T-cell (primary cell): ENCODE data around the gene IL12A. TPM values are rescaled to one million over a fixed set of nuclear protein-coding genes. Genes with fewer than 3 reads are reported as not detected.

Source experiments
- ATAC-seq, 4 experiments: fragments of 200-7000 bp in 3 of 4; fragments of 150-1000 bp in 1 of 4; cut with Tn5 transposase; replicated peaks in 1 of 4; 1 replicate in 3 of 4; 2 replicates in 1 of 4; pipeline ENCODE4 v1.10.0; 2021; ENCODE audit warnings: moderate library complexity in 3 of 4, mild to moderate bottlenecking in 2 of 4, moderate number of reproducible peaks in 1 of 4
- CTCF ChIA-PET, 2 donors: fragments of 300-600 bp; sonication (Branson Sonifier 250); formaldehyde crosslinking; loops; one replicate each; lab custom pipeline; 2022; ENCODE audit warnings: antibody characterized with exemption in 2 of 2; lab: Charles Lee
- POLR2A ChIA-PET, 2 donors: fragments of 300-600 bp; sonication (Branson Sonifier 250); formaldehyde crosslinking; loops; one replicate each; lab custom pipeline; 2022; ENCODE audit warnings: antibody characterized with exemption in 2 of 2; lab: Charles Lee
- DNase-seq, 35 experiments: peaks; one replicate each; pipeline versions ENCODE4 v3.0.0 to v3.0.0-alpha.2; 2013 to 2023
- H3K27ac ChIP-seq: one replicate; pipeline ENCODE4 v1.5.1; 2013; ENCODE audit warnings: low read length
- H3K27me3 ChIP-seq, 2 experiments: replicated peaks in 1 of 2; 1 replicate in 1 of 2; 2 replicates in 1 of 2; pipeline versions ENCODE4 v1.6.1 to v1.7.0; 2013; ENCODE audit warnings: low read length in 1 of 2, mixed read lengths in 1 of 2; ENCODE audit not compliant: control insufficient read depth in 2 of 2, insufficient read depth in 2 of 2; ENCODE audit errors: extremely low read depth in 1 of 2
- H3K36me3 ChIP-seq, 2 donors: 1 replicate in 1 of 2; 2 replicates in 1 of 2; pipeline versions ENCODE4 v1.6.1 to v1.7.0; 2013; ENCODE audit warnings: low read length in 1 of 2; ENCODE audit not compliant: control insufficient read depth in 2 of 2, insufficient read depth in 1 of 2; ENCODE audit errors: extremely low read depth in 1 of 2
- H3K4me1 ChIP-seq, 2 experiments: 1 replicate in 1 of 2; 2 replicates in 1 of 2; pipeline versions ENCODE4 v1.6.1 to v1.7.0; 2013; ENCODE audit warnings: low read length in 2 of 2, mixed read lengths in 1 of 2; ENCODE audit not compliant: insufficient read depth in 2 of 2, control insufficient read depth in 1 of 2; ENCODE audit errors: extremely low read depth in 1 of 2
- H3K4me3 ChIP-seq, 2 donors: 1 replicate in 1 of 2; 2 replicates in 1 of 2; pipeline versions ENCODE4 v1.5.1 to v1.7.0; 2013; ENCODE audit warnings: mild to moderate bottlenecking in 2 of 2, low read length in 1 of 2, moderate library complexity in 1 of 2; ENCODE audit not compliant: control insufficient read depth in 1 of 2; ENCODE audit errors: extremely low read depth in 1 of 2
- H3K9me3 ChIP-seq: 2 replicates; pipeline ENCODE4 v1.7.0; 2013
- H3K27ac Mint-ChIP-seq, 2 donors: one replicate each; pipeline ENCODE4 v1.8.0; 2020 to 2021; ENCODE audit warnings: mild to moderate bottlenecking in 2 of 2, mixed read lengths in 2 of 2
- H3K27me3 Mint-ChIP-seq, 2 donors: one replicate each; pipeline ENCODE4 v1.8.0; 2021 to 2022; ENCODE audit warnings: mixed read lengths in 2 of 2
- H3K36me3 Mint-ChIP-seq: one replicate; pipeline ENCODE4 v1.8.0; 2021; ENCODE audit warnings: mixed read lengths
- H3K4me1 Mint-ChIP-seq, 3 donors: one replicate each; pipeline ENCODE4 v1.8.0; 2020 to 2022; ENCODE audit warnings: mixed read lengths in 3 of 3, mild to moderate bottlenecking in 1 of 3
- H3K4me3 Mint-ChIP-seq, 3 donors: one replicate each; pipeline ENCODE4 v1.8.0; 2020 to 2022; ENCODE audit warnings: mild to moderate bottlenecking in 3 of 3, mixed read lengths in 3 of 3, moderate library complexity in 3 of 3
- H3K9me3 Mint-ChIP-seq, 3 donors: one replicate each; pipeline ENCODE4 v1.8.0; 2020 to 2022; ENCODE audit warnings: mixed read lengths in 3 of 3
- WGBS: methylation state at CpG from one replicate; pipeline ENCODE4 v1.1.5; 2013; ENCODE audit warnings: missing lambda C conversion rate; ENCODE audit not compliant: insufficient coverage; 5-methylcytosine and 5-hydroxymethylcytosine counted together
- total RNA-seq, 35 experiments: library from RNA in 6 of 35; stranded (reverse) in 6 of 35; fragments of 120-200 nt in 1 of 35; gene quantifications; one replicate each; pipeline versions ENCODE4 v1.2.1 to v1.2.4 and lab custom pipeline; 2013 to 2026

IL12A gene
- total RNA-seq, 5 donors from 2014 or later (not counting 1 experiment from before 2014, with no cell fraction given): 0.57 to 3.1 (median 0.69) TPM

DNA sequence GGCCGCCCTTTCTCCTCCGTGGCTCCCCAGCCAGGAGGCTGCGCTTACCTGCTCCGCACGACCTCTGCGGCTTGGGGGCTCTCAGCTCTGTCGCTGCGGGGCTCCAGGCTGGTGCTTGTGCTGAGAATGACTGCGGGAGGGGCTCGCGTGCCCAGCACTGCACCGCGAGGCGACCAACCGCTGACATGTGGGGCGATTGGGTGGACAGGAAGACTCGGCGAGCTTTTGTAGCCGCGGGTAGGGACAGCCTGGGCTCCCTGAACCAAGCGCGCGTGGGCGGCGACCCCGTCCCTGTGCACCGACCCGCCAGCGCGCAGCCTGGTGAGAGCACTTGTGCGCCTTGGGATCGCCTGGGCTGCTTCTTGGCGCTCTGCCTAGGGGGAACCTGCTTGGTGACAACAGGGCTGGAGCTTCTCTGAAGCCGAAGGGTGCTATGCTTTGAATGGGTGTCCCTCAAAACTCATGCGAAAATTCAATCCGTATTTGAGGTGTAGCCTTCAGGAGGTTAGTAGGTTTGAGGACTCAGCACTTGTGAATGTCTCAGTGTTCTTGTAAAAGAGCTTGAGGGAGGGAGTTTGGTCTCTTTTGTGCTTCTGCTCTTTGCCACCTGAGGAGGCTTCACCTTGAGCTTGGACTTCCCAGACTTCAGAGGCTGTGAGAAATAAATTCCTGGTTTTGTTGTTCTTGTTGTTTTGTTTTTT is 50.4 kb downstream of the IL12A start:
- DNase-seq (no peak), ATAC-seq (no peak)
- Histone ChIP-seq H3K4me3 (peak overlapping the region in 1 of 2 donors; percentile 39), H3K27ac (no peak overlapping the region), H3K9me3 (no peaks in the 10 kb centered on the region), H3K4me1 (peaks cover 0 to 6% of the 10 kb centered on the region in 2 experiments), H3K27me3 (peaks cover 4 to 18% of the 10 kb centered on the region in 2 experiments), H3K36me3 (no peaks in the 10 kb centered on the region)
- H3K4me1 Mint-ChIP-seq: peaks cover 0 to 4% (median 0%) of the 10 kb centered on the region in 3 donors
- peaks cover 29 to 36% of the 10 kb centered on the region in 2 donors for H3K27me3 Mint-ChIP-seq
- peak overlapping the region in 1 of 3 donors; percentile 13 for H3K4me3 Mint-ChIP-seq
- ChIA-PET POLR2A (interaction anchor here in 1 of 2 donors (0.6 kb wide), 1 partner anchor 8 kb away, joined by 8 read pairs; no protein-coding TSS in a partner anchor), CTCF (interaction anchor here in 1 of 2 donors (0.6 kb wide), 2 partner anchors 73 to 374 kb away, joined by 3 to 6 read pairs; no protein-coding TSS in a partner anchor)
- H3K36me3 Mint-ChIP-seq: no peaks in the 10 kb centered on the region
- H3K27ac Mint-ChIP-seq: no peak overlapping the region
- WGBS: 3% methylated on average over 33 of the region's 36 CpGs
- peaks cover 6 to 20% (median 15%) of the 10 kb centered on the region in 3 donors for H3K9me3 Mint-ChIP-seq

DNA sequence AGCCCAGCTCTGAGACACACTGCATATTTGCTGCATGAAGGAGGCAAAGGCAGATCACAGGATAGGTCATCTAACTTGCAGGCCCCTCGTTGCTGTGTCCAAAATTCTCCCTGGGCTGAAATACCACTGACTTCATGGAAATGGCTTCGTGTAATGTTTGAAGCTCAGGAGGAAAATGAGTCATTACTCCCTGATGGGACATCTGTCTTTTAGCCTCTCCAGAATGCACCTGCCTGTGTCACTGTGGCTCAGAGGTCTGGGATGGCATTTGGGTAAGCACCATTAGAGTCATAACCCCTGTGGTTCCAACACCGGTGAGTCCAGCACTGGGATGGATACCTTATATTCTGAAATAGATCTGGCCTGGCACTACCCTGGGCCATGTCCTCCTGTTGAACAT is 51.5 kb downstream of the IL12A start:
- Histone ChIP-seq H3K27me3 (peaks cover 4 to 18% of the 10 kb centered on the region in 2 experiments), H3K36me3 (no peaks in the 10 kb centered on the region), H3K4me1 (peaks cover 0 to 6% of the 10 kb centered on the region in 2 experiments), H3K4me3 (no peak overlapping the region), H3K9me3 (no peaks in the 10 kb centered on the region), H3K27ac (no peak overlapping the region)
- no peak for DNase-seq
- Mint-ChIP-seq H3K36me3 (no peaks in the 10 kb centered on the region), H3K9me3 (peaks cover 6 to 21% (median 15%) of the 10 kb centered on the region in 3 donors), H3K27ac (no peak overlapping the region), H3K4me3 (no peak overlapping the region), H3K4me1 (peaks cover 0 to 4% (median 0%) of the 10 kb centered on the region in 3 donors), H3K27me3 (peaks cover 29 to 36% of the 10 kb centered on the region in 2 donors)
- CTCF ChIA-PET: interaction anchor here in 1 of 2 donors (0.7 kb wide), 1 partner anchor 8 kb away, joined by 5 read pairs; no protein-coding TSS in a partner anchor
- WGBS: 61% methylated on average over 3 of the region's 3 CpGs
- POLR2A ChIA-PET: no interaction called here
- ATAC-seq: no peak

DNA sequence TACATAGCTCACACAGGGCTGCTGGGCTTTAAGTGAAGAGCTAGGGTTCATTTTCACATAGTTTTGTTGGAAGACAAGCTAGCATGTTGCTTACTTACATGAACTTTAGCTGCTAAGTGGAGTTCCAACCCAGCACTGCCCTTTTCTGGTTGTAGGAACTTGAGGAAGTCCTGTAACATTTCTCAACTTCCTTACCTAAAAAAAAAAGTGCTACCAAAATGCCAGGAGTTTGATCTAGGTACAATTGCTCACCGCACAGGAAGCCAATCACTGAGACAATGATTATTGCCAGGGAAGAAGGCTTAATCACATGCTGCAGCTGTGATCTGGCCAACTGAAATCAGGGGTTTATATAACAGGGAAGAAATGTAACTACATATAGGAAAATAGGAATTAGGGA is 52.8 kb downstream of the IL12A start:
- Mint-ChIP-seq H3K27ac (no peak overlapping the region), H3K36me3 (no peaks in the 10 kb centered on the region), H3K4me1 (peaks cover 0 to 4% (median 0%) of the 10 kb centered on the region in 3 donors), H3K4me3 (no peak overlapping the region), H3K27me3 (peaks cover 29 to 34% of the 10 kb centered on the region in 2 donors), H3K9me3 (peaks cover 6 to 21% (median 15%) of the 10 kb centered on the region in 3 donors)
- POLR2A ChIA-PET: no interaction called here
- Histone ChIP-seq H3K36me3 (no peaks in the 10 kb centered on the region), H3K9me3 (no peaks in the 10 kb centered on the region), H3K27me3 (peaks cover 4 to 18% of the 10 kb centered on the region in 2 experiments), H3K4me1 (peaks cover 0 to 6% of the 10 kb centered on the region in 2 experiments), H3K4me3 (no peak overlapping the region), H3K27ac (no peak overlapping the region)
- ATAC-seq (no peak), DNase-seq (no peak)
- WGBS: no CpG with 5 or more reads among the region's 1 CpG
- CTCF ChIA-PET: no interaction called here

DNA sequence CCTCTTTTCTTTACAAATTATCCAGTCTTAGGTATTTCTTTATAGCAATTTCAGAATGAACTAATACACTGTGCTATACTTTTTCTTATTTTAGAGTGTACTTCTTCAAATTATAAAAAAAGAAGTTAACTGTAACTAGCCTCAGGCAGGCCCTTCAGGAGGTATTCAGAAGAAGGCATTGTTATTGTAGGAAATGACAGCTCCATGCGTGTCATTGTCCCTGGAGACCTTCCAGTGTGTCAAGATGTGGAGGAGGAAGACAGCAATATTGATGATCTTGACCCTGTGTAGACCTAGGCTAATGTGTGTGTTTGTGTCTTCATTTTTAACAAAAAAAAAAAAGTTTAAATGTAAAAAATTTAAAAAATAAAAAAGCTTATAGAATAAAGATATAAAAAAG is 55.5 kb downstream of the IL12A start:
- H3K9me3 Mint-ChIP-seq: peaks cover 6 to 21% (median 15%) of the 10 kb centered on the region in 3 donors
- Histone ChIP-seq H3K27me3 (peaks cover 4 to 11% of the 10 kb centered on the region in 2 experiments), H3K4me1 (peaks cover 0 to under 1% of the 10 kb centered on the region in 2 experiments), H3K27ac (no peak overlapping the region), H3K9me3 (no peaks in the 10 kb centered on the region), H3K36me3 (no peaks in the 10 kb centered on the region), H3K4me3 (no peak overlapping the region)
- H3K36me3 Mint-ChIP-seq: no peaks in the 10 kb centered on the region
- H3K4me1 Mint-ChIP-seq: peaks cover 0 to under 1% (median 0%) of the 10 kb centered on the region in 3 donors
- ChIA-PET POLR2A (no interaction called here), CTCF (no interaction called here)
- no peak for DNase-seq
- no peak for ATAC-seq
- no CpG with 5 or more reads among the region's 1 CpG for WGBS
- H3K27me3 Mint-ChIP-seq: peaks cover 13 to 19% of the 10 kb centered on the region in 2 donors
- no peak overlapping the region for H3K4me3 Mint-ChIP-seq
- H3K27ac Mint-ChIP-seq: no peak overlapping the region

Other genes starting within 250 kb of the IL12A start
- gene SCHIP1, start 149.0 kb upstream of the IL12A start, total RNA-seq: under 1 TPM in 1 of 5 donors, not detected in 4; 0.29 TPM
- gene C3orf80, start 236.6 kb downstream of the IL12A start, total RNA-seq: under 1 TPM in 3 of 5 donors, not detected in 2; 0.13 to 0.35 (median 0.33) TPM